Measurements from ENCODE around the gene LIPF. TPM values are rescaled to one million over a fixed set of nuclear protein-coding genes. Genes with fewer than 3 reads are reported as not detected.

The LIPF gene, protein sequence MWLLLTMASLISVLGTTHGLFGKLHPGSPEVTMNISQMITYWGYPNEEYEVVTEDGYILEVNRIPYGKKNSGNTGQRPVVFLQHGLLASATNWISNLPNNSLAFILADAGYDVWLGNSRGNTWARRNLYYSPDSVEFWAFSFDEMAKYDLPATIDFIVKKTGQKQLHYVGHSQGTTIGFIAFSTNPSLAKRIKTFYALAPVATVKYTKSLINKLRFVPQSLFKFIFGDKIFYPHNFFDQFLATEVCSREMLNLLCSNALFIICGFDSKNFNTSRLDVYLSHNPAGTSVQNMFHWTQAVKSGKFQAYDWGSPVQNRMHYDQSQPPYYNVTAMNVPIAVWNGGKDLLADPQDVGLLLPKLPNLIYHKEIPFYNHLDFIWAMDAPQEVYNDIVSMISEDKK
- not detected in 2 replicates for total RNA-seq

- H3K4me3 ChIP-seq (ENCODE audit: low read depth, low read length), result no peak within 1 kb of the TSS
- no peak for DNase-seq (ENCODE audit: low read depth)
- no peak for TF ChIP-seq CTCF (conservative IDR thresholded peaks at IDR 0.05; ENCODE audit: low read depth, low read length)
Measured at GRCh38 chr10:88664142-88664541, at the start of gene LIPF. LIPF (plus strand) TSS chr10:88664442; CDS start chr10:88667298, 2,856 bp downstream.

DNA sequence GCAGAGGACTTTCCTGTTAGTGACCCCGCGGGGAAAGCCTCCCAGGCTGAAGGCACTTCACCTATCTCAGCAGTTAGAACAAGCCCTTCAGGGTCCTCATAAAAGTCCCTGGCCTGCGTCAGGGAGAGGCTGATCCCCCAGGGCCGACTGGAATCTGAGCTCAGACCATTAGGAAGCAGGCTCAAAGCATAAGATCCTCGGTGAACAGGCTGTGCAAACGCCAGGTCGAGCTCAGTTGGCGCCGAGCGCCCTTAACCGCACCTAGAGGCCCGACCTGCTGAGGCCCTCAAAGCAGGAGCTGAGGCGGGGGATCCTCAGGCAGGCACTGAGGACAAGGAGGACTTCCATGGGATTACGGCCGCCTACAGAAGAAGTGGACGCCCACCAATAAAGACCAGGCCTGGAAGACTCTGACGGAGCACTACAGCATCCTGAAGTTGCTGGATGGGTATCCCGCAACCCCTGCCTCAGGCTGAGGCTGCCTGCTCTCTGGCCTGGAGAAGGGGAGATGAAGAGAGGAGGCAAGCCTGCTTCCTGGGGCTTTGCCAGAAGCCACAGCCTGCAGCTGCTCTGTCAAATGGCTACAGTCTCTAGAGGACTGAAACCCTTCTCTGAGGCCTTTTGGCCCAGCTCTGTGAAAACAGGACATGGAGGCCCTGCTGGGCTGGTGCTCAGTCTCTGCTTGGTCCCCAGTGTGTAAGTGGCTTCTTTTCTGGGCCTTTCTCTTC is 47.8 kb upstream of the LIPF start:
- DNase-seq (ENCODE audit: low read depth), result no peak
- no peak overlapping the region for H3K4me3 ChIP-seq (ENCODE audit: low read depth, low read length)
- no peak for TF ChIP-seq CTCF (conservative IDR thresholded peaks at IDR 0.05; ENCODE audit: low read depth, low read length)

GRCh38 chr10:88617772-88618300 is 46.4 kb upstream of the LIPF start:
- no peak overlapping the region for H3K4me3 ChIP-seq (ENCODE audit: low read depth, low read length)

DNA sequence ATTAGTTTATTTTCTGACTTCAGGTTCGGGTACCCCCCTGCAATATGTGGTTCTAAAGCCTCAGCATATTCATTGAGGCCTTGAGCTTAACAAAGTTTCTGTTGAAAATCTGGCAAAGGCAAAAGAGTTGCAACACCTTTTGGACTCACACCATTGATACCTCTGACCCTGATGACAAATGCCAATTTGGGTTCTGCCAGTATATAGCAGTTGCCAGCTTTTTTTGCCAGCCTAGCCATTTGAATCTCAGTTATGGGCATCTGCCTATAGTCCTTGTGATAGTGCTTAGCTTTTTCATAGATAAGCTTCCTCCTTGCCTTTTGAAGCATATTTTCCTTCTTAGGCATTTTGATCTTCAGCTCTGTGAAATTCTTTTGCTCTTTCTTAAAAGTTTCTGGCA is 45.7 kb upstream of the LIPF start:
- no peak for DNase-seq (ENCODE audit: low read depth)
- no peak overlapping the region for H3K4me3 ChIP-seq (ENCODE audit: low read depth, low read length)
- no peak for TF ChIP-seq CTCF (conservative IDR thresholded peaks at IDR 0.05; ENCODE audit: low read depth, low read length)

More at GRCh38 chr10:88617772-88618300, 46.4 kb upstream of the LIPF start:
- no peak for DNase-seq (ENCODE audit: low read depth)
- TF ChIP-seq CTCF (conservative IDR thresholded peaks at IDR 0.05; ENCODE audit: low read depth, low read length), result no peak

DNA sequence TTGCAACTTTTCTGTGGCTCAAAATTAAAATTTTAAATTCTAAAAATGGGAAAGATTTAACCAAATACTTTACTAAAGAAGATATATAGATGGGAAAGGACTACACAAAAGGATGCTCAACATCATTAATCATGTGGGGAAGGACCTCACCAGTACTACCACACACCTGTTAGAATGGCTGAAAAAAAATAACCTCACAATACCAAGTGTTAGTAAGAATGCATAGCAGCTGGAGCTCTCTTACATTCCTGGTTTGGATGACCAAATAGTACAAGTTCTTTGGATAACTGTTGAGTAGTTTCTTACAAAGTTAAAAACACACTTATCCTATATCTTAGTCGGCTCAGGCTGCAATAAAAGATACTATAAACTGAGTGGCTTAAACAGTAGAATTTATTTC is 43.8 kb upstream of the LIPF start:
- DNase-seq (ENCODE audit: low read depth), result no peak
- no peak overlapping the region for H3K4me3 ChIP-seq (ENCODE audit: low read depth, low read length)
- TF ChIP-seq CTCF (conservative IDR thresholded peaks at IDR 0.05; ENCODE audit: low read depth, low read length), result no peak

- H3K4me3 ChIP-seq (ENCODE audit: low read depth, low read length), result no peak overlapping the region
- DNase-seq (ENCODE audit: low read depth), result no peak
- TF ChIP-seq CTCF (conservative IDR thresholded peaks at IDR 0.05; ENCODE audit: low read depth, low read length), result no peak
Measured at GRCh38 chr10:88623835-88624234, 40.4 kb upstream of the LIPF start.

Measured in epithelial cell of proximal tubule (primary cell).